Esophagus squamous epithelium (tissue), 4 donors: ENCODE measurements around the gene CHD2.

Experiments used
- CTCF ChIP-seq, 6 experiments: fragments of 450-650 bp in 4 of 6; fragments of 200-600 bp in 2 of 6; sonication (generic) in 2 of 6; IDR thresholded peaks; one replicate each; pipeline ENCODE4 v1.5.1; 2016 to 2019; ENCODE audit warnings: antibody characterized with exemption in 6 of 6, mild to moderate bottlenecking in 4 of 6, moderate library complexity in 4 of 6
- POLR2A ChIP-seq, 4 donors: fragments of 450-650 bp; IDR thresholded peaks; one replicate each; pipeline ENCODE4 v1.6.1; 2017; ENCODE audit warnings: antibody characterized with exemption in 4 of 4, mild to moderate bottlenecking in 4 of 4, moderate library complexity in 3 of 4

- TF ChIP-seq CTCF (IDR thresholded peaks at IDR 0.05) (peak in 1 of 6 experiments; percentile 20), POLR2A (IDR thresholded peaks at IDR 0.05) (no peak)
These were observed 118.5 kb downstream of the CHD2 start for GRCh38 chr15:93018574-93018973.
